Raji (cell line): Measurements from ENCODE around the gene BICC1.

Experiments used
- POLR2A ChIP-seq: IDR thresholded peaks from 2 replicates; pipeline ENCODE4 v1.6.1; 2011; ENCODE audit warnings: low read depth, low read length, control low read depth; ENCODE audit not compliant: insufficient read depth

Gene BICC1

DNA sequence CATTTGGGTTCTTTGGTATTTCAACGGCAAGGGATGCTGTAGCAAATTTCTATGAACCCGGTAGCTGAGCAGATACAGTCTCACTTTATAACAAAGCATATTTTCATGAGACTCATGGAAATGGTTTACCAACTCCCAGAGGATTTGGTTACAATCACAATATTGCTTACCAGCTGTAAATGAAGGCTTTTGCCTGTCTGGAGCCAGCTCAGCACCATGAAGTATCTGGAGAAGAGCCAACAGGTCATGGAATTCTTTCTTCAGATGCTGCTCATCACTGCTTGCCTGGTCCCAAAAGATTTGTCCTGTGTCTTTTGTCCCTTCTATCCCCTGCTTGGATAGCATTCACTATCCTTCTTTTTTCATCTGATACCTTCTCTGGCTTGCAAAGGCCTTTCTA lies 346.9 kb downstream of the BICC1 start:
- TF ChIP-seq POLR2A: no peak

- TF ChIP-seq POLR2A: no peak
Measured at GRCh38 chr10:58867683-58868082, 355.0 kb downstream of the BICC1 start.

DNA sequence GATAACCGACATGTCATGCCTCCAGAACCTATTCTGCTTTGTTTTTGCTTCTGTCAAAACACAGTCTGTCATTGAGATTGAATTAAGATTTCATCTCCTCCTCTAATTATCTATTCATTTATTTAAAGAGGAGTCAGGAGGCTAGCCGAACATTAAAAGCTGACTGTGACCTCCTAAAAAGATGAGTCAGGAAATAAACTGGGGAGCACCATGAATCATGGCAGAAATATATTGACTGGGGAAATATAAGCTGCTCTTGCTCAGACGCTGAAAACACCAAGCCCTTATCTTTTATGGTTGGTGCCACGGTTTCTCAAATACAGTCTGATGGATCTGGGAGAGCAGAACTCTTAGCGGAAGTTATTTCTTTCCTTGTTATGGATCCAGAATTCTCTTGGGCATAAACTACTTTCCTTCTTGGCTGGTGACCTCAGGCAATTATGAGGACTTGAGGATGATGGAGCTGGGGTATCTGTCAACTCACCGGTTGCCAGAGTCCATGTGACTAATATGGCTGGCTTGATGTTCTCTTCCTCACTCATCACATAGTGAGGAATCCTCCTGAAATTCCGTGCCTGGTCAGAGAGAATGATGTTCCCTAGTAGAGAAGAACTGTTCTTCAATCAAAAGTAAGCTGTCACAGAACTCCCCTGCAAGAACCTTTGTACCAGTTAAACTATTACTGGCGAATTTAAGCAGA lies 356.2 kb downstream of the BICC1 start:
- no peak for TF ChIP-seq POLR2A

DNA sequence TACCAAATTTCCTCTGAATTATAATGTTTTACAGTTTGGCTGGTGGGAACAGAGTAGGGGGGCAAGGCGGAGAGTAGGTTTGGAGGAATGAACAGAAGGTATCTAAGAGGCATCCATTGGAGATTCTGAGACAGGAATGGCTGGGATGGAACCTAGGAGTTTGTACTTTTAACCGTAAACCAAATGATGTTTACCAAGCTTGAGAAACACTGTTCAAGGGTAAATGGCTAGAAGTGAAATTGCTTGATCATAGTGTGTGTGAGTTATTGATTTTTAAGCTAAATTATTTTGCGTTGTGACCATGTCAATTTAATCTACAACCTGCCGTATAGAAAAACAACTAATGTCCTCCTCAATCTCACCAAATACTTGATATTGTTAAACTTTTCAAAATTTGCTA lies 357.4 kb downstream of the BICC1 start:
- no peak for TF ChIP-seq POLR2A

GRCh38 chr10:58873161-58873560 lies 360.5 kb downstream of the BICC1 start:
- TF ChIP-seq POLR2A: no peak
